Measurements from ENCODE around the gene PDE2A. TPM values are rescaled to one million over a fixed set of nuclear protein-coding genes. Genes with fewer than 3 reads are reported as not detected.

Gene PDE2A
- total RNA-seq, 1 donor from 2014 or later = 30.0 TPM

DNA sequence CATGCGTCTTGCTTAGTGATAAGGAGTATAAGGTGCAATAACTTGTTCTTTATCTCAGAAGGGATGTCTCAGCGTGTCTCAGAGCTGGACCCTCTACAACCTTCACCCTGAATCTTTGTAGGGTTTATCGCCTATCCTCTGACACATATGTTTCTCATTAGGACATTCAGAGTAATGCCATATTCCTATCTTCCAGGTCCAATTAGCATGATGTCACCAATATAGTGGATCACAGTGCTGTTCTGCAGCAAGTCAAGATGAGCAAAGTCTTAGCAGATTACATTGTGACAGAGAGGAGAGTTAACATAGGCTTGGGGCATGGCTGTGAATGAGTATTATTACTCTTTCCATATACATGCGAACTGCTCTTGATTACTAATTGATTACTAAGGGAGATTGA, 129.6 kb downstream of the PDE2A start:
- DNase-seq (no peak), ATAC-seq (no peak)
- intact Hi-C loops (cut with micrococcal nuclease) = no loop called here

DNA sequence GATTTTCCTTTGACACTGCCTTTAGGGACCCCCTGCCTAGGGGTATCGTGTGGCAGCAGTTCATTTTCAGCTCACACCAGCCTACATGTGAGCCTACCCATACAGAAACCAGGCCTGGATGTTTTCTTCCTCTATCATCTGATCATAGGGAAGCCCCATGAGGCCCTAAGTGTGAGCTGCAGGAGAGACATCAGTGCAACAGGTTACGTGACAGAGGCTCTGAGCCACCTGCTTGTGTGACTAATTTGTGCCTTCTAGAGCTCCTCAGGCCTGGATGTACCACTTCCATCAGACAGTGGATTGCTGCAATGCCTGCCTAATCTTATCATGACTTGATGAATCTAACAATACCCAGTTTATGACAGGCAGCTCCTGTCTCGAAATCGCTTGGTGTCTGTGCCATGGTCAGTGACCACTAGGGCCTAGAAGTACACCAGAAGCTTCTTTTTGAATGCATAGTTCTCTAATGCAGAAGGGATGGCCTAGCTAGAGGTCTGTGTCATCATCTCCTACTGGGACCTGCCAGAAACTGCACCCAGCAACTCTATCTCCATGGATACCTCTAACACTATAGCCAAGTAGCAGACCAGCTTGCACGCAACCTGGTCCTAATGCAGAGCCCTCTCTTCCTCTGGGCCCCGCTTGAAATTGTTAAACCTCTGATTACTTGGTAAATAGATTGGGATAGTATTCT, 130.2 kb downstream of the PDE2A start:
- no peak for ATAC-seq
- no peak for DNase-seq
- intact Hi-C loops (cut with micrococcal nuclease) = no loop called here

DNA sequence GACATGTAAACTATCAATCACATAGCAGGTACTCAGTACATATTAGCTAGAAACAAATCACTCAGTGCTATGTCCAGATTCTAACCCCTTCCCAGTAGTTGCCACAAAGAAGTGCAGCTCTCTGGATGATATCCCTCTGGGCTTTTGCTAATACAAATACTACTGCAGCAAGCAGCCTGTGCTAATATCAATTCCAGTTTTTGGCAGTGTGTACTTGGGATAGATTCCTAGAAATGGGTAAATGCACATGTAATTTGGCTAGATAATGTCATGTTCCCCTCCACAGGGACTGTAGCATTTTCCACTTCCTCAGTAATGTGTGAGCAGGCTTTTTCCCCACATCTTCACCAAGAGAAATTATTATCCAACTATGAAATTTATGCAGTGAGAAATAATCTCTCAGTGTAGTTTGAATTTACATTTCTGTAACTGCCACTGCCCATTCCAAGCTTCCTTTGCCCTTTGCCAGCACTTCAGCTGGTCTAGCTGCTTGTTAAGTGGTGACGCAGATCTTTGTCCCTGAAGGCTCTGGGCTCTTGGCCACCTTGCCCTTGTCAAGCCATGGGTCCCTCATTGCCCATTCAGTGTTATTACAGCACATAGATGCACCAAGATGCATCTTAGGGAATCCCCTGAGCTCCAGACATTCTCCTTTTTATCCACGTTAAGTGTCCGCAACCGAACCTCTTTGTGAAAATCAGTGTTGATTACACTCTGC, 132.8 kb downstream of the PDE2A start:
- intact Hi-C loops (cut with micrococcal nuclease) = no loop called here
- DNase-seq (no peak), ATAC-seq (peak; percentile 41)

DNA sequence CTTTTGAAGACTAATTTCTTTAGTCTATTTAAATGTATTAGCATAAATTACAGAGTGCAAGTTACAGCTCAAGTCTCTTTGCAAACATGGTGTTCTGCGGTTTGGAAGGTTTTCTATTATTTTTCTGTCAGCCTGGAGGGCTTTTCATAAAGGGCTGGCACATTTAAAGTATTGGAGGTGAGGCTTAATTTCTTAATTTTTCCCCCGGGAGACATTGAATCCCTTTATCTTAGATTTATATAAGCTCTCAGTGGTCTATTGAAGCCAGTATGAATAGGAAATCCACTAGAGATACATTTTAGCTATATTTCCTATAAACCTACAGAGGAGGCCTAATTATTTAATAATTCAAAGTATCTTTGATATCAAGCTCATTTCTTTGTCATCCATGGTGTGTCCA, 137.2 kb downstream of the PDE2A start:
- DNase-seq = no peak
- ATAC-seq = no peak
- intact Hi-C loops (cut with micrococcal nuclease) = no loop called here

DNA sequence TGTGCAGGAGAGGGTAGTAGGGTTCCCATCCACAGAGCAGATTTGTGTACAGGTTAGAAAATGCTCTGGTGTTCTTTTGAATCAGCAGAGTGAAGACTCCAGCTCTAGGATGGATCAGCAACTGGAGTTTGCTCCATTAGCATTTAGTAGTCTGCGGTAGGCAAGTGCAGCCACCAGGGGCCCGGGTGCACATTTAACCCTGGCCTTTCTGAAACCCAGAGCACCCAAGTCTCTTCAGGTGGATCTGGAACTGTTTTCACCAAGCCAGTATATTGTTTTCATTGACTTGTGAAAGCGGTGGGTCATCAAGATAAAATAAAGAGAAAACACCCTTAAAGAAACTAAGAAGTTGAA, 139.1 kb downstream of the PDE2A start:
- intact Hi-C loops (cut with micrococcal nuclease) = no loop called here
- DNase-seq = no peak
- ATAC-seq = no peak

DNA sequence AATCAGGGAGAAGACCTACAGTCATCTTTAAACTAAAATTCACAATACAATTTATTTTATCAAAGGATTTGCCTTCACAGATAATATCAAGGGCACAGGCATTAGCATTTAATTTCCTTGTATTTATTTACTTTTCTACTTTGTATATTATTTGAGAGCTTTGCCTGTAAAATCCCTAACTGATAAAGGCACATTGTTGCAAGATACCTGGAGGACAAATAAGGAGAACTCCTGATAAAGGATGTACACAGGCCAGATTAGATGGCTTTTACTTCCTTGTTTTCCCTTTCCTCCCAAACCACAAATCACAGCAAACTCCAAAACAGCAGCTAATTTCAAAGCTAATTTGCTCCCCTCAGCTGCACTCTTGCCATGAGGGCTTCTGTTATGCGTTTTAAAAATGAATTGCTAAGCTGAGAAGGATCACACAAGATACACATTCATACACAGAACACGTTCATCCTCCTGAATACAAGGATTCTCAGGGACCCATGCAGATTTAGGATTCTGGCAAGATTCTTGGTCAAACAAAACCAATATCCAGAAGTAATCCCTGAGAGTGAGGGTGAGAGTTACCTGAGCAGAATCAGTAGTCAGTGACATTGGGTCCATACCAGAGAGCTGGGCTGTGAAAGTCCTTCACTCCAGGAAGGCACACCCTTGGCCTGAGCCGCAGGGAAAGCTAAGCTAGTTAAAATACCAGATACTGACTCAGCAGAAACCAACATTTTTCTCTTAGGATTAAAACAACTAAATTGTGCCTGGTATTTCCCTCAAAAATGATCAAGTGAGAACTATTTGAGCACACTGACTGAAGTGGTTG, 139.6 kb downstream of the PDE2A start:
- ATAC-seq = no peak
- no peak for DNase-seq
- intact Hi-C loops (cut with micrococcal nuclease) = no loop called here

DNA sequence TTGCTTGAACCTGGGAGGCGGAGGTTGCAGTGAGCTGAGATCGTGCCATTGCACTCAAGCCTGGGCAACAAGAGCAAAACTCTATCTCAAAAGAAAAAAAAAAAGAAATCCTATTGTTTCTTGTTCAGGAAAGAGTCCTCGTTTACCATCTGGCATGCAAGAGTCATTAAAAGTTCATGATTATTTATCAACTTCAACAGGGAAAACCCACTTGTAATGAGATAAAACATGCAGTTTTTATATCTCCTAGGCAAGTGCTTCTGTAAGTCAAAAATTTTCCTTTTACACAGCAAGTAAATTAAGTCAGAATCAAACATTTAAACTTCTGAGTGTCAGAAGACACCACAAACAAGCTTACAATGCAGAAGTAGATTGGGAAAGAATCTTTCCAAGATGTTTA, 145.2 kb downstream of the PDE2A start:
- intact Hi-C loops (cut with micrococcal nuclease) = no loop called here
- ATAC-seq = no peak
- DNase-seq = no peak

DNA sequence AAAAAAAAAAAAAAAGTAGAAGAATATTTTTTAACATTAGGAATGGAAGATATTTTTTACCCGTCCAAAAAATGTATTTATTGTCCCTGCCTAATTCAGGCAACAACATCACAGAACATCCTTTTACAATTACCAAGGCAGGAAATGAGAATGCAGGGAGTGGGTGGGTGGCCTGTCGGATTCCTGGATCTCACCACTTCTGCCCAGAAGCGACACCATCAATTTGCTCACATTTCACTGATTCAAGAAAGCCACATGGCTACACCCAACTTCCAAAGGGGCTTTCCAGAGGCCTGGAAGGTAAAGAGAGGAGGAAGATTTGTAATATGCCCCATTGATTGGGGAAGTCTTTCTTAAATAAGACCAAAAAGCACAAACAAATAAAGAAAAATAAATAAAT, 146.1 kb downstream of the PDE2A start:
- no peak for DNase-seq
- intact Hi-C loops (cut with micrococcal nuclease) = no loop called here
- no peak for ATAC-seq

Small RNA genes within 50 kb of the gene (microRNA-seq; reads per million reads assigned to microRNA genes)
- gene MIR139 (ENCODE audit: borderline number of aligned reads) = 6,862 reads per million, percentile 93 among the genes with 10 or more reads in this experiment

Other genes starting within 250 kb of the PDE2A start
- 16.4 TPM for gene CLPB, start 239.9 kb downstream of the PDE2A start, total RNA-seq
- 58.9 TPM for gene ARAP1, start 78.0 kb upstream of the PDE2A start, total RNA-seq
- gene STARD10, start 119.6 kb upstream of the PDE2A start, total RNA-seq = 102 TPM
- gene ATG16L2, start 140.0 kb upstream of the PDE2A start, total RNA-seq = 16.3 TPM